Lung (tissue), 16 donors: ENCODE measurements around the gene IRAK3. TPM values are rescaled to one million over a fixed set of nuclear protein-coding genes. Genes with fewer than 3 reads are reported as not detected.

Source experiments
- ATAC-seq: fragments of 200-7000 bp; cut with Tn5 transposase; one replicate; pipeline ENCODE4 v1.9.1; 2020; ENCODE audit warnings: moderate number of reproducible peaks; ENCODE audit not compliant: insufficient read depth, low FRiP score
- DNase-seq, 3 donors: peaks; one replicate each; pipeline ENCODE4 v3.0.0-alpha.2; 2013 to 2017
- H3K27ac ChIP-seq, 2 donors: one replicate each; pipeline ENCODE4 v1.5.1; 2013; ENCODE audit warnings: mild to moderate bottlenecking in 2 of 2, moderate library complexity in 2 of 2, control low read depth in 1 of 2, inconsistent platforms in 1 of 2, low read depth in 1 of 2, low read length in 1 of 2
- H3K27me3 ChIP-seq, 3 donors: one replicate each; pipeline ENCODE4 v1.5.1; 2013; ENCODE audit warnings: low read length in 2 of 3; ENCODE audit not compliant: control insufficient read depth in 3 of 3, insufficient read depth in 3 of 3
- H3K36me3 ChIP-seq, 4 donors: one replicate each; pipeline ENCODE4 v1.5.1; 2013; ENCODE audit warnings: low read length in 4 of 4, mild to moderate bottlenecking in 1 of 4, moderate library complexity in 1 of 4; ENCODE audit not compliant: control insufficient read depth in 4 of 4, insufficient read depth in 4 of 4
- H3K4me1 ChIP-seq, 5 donors: one replicate each; pipeline ENCODE4 v1.5.1; 2013; ENCODE audit warnings: low read length in 5 of 5, mild to moderate bottlenecking in 2 of 5, moderate library complexity in 1 of 5; ENCODE audit not compliant: control insufficient read depth in 5 of 5, insufficient read depth in 5 of 5
- H3K4me3 ChIP-seq: one replicate; pipeline ENCODE4 v1.5.1; 2013; ENCODE audit warnings: mild to moderate bottlenecking, control low read depth, moderate library complexity
- H3K9ac ChIP-seq, 2 donors: one replicate each; pipeline ENCODE4 v1.5.1; 2013; ENCODE audit warnings: low read length in 2 of 2, control low read depth in 1 of 2; ENCODE audit not compliant: insufficient read depth in 1 of 2
- H3K9me3 ChIP-seq, 4 donors: one replicate each; pipeline ENCODE4 v1.5.1; 2013; ENCODE audit warnings: low read length in 3 of 4, mild to moderate bottlenecking in 1 of 4, moderate library complexity in 1 of 4; ENCODE audit not compliant: control insufficient read depth in 4 of 4, insufficient read depth in 3 of 4
- CTCF ChIP-seq: IDR thresholded peaks from 2 replicates; pipeline ENCODE4 v1.5.1; 2012; ENCODE audit warnings: mild to moderate bottlenecking; ENCODE audit errors: control extremely low read depth, extremely low read depth
- WGBS, 2 donors: extraction: QIAGEN DNeasy Blood & Tissue Kit; methylation state at CpG; one replicate each; pipeline ENCODE4 v1.1.7; 2013; 5-methylcytosine and 5-hydroxymethylcytosine counted together
- long read RNA-seq, 5 donors: transcript quantifications; one replicate each; lab custom pipeline, GENCODE V29; 2026
- polyA plus RNA-seq, 2 donors: library from polyadenylated mRNA; stranded (reverse); fragments of 200-250 nt; gene quantifications; one replicate each; pipeline ENCODE4 v1.2.1, GENCODE V29; 2013
- total RNA-seq, 2 donors: library from RNA; depleted of rRNA in 1 of 2; stranded (reverse); fragments of >200 nt in 1 of 2; gene quantifications; one replicate each; pipeline ENCODE4 v1.2.1, GENCODE V29; 2014 to 2021
- donor health status: control.
- donor health status: control.
- donor health status: Bipolar disorder and iron deficiency.
- donor health status: healthy.
- donor health status: DM: yes; HTN: yes; CAD: no.

Gene IRAK3
- total RNA-seq: 10 to 100 TPM; 47.8 to 77.2 TPM
- polyA plus RNA-seq: 10 to 100 TPM in 1 of 2 donors, 1 to 10 TPM in 1; 7.8 to 54.5 TPM
- long read RNA-seq, donor 1: 0 reads
- long read RNA-seq, donor 2, full-length matches to known transcripts: 1 of 1 reads
- long read RNA-seq, donor 2, partial matches to known transcripts: 0 of 1 reads
- long read RNA-seq, donor 2, other reads (novel, unspliced or antisense): 0 of 1 reads
- long read RNA-seq, donor 3: 0 reads
- long read RNA-seq, donor 4: 0 reads
- long read RNA-seq, donor 5, full-length matches to known transcripts: 6 of 6 reads
- long read RNA-seq, donor 5, partial matches to known transcripts: 0 of 6 reads
- long read RNA-seq, donor 5, other reads (novel, unspliced or antisense): 0 of 6 reads

GRCh38 chr12:66188584-66189485, at the start of gene IRAK3:
Gene IRAK3 (plus strand): TSS chr12:66189214. CDS start chr12:66189300, 86 bp downstream.
- no peak for TF ChIP-seq CTCF
- peak; percentile 81 to 86 (median 82) for DNase-seq
- WGBS, 2 donors: 16 to 17% methylated on average over 72 to 82 of the region's 82 CpGs
- Histone ChIP-seq H3K9ac (peak within 1 kb of the TSS in 1 of 2 donors; percentile 65), H3K36me3 (peaks cover 0 to 6% (median 0%) of the 10 kb centered on the region in 4 donors), H3K4me3 (peak within 1 kb of the TSS; percentile 58), H3K27me3 (peaks cover 0 to 2% (median 0%) of the 10 kb centered on the region in 3 donors), H3K4me1 (peaks cover 0 to 32% (median 8%) of the 10 kb centered on the region in 5 donors), H3K9me3 (no peaks in the 10 kb centered on the region), H3K27ac (peak within 1 kb of the TSS; percentile 90 to 93)
- peak; percentile 92 for ATAC-seq

GRCh38 chr12:66139328-66139727, 49.7 kb upstream of the IRAK3 start:
- Histone ChIP-seq H3K27me3 (no peaks in the 10 kb centered on the region), H3K4me1 (peaks cover 0 to 11% (median 0%) of the 10 kb centered on the region in 5 donors), H3K4me3 (no peak overlapping the region), H3K36me3 (peaks cover 7 to 43% (median 26%) of the 10 kb centered on the region in 4 donors), H3K9ac (no peak overlapping the region), H3K27ac (no peak overlapping the region), H3K9me3 (peaks cover 2 to 21% (median 10%) of the 10 kb centered on the region in 4 donors)
- ATAC-seq (no peak), DNase-seq (no peak)
- WGBS, 2 donors: 94 to 98% methylated on average over 2 of the region's 2 CpGs
- TF ChIP-seq CTCF: no peak

GRCh38 chr12:66140731-66141130, 48.3 kb upstream of the IRAK3 start:
- Histone ChIP-seq H3K9me3 (peaks cover 2 to 21% (median 10%) of the 10 kb centered on the region in 4 donors), H3K9ac (no peak overlapping the region), H3K27ac (no peak overlapping the region), H3K4me3 (no peak overlapping the region), H3K36me3 (peaks cover 7 to 45% (median 29%) of the 10 kb centered on the region in 4 donors), H3K4me1 (peaks cover 0 to 13% (median 4%) of the 10 kb centered on the region in 5 donors), H3K27me3 (no peaks in the 10 kb centered on the region)
- peak in 2 of 3 donors; percentile 14 to 20 for DNase-seq
- TF ChIP-seq CTCF: no peak
- ATAC-seq: no peak
